ENCODE measurements around the gene TPCN2.

The TPCN2 gene

GRCh38 chr11:69040581-69041260, 8.0 kb upstream of the TPCN2 start:
- no peak overlapping the region for H3K4me3 ChIP-seq (ENCODE audit: low read depth, low read length)
- TF ChIP-seq, protein P1, sequence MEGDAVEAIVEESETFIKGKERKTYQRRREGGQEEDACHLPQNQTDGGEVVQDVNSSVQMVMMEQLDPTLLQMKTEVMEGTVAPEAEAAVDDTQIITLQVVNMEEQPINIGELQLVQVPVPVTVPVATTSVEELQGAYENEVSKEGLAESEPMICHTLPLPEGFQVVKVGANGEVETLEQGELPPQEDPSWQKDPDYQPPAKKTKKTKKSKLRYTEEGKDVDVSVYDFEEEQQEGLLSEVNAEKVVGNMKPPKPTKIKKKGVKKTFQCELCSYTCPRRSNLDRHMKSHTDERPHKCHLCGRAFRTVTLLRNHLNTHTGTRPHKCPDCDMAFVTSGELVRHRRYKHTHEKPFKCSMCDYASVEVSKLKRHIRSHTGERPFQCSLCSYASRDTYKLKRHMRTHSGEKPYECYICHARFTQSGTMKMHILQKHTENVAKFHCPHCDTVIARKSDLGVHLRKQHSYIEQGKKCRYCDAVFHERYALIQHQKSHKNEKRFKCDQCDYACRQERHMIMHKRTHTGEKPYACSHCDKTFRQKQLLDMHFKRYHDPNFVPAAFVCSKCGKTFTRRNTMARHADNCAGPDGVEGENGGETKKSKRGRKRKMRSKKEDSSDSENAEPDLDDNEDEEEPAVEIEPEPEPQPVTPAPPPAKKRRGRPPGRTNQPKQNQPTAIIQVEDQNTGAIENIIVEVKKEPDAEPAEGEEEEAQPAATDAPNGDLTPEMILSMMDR (IDR thresholded peaks at IDR 0.05; ENCODE audit: low read depth, low read length): no peak

GRCh38 chr11:69041516-69041915, 7.2 kb upstream of the TPCN2 start:
- no peak overlapping the region for H3K4me3 ChIP-seq (ENCODE audit: low read depth, low read length)
- TF ChIP-seq, protein P1 (IDR thresholded peaks at IDR 0.05; ENCODE audit: low read depth, low read length): no peak

DNA sequence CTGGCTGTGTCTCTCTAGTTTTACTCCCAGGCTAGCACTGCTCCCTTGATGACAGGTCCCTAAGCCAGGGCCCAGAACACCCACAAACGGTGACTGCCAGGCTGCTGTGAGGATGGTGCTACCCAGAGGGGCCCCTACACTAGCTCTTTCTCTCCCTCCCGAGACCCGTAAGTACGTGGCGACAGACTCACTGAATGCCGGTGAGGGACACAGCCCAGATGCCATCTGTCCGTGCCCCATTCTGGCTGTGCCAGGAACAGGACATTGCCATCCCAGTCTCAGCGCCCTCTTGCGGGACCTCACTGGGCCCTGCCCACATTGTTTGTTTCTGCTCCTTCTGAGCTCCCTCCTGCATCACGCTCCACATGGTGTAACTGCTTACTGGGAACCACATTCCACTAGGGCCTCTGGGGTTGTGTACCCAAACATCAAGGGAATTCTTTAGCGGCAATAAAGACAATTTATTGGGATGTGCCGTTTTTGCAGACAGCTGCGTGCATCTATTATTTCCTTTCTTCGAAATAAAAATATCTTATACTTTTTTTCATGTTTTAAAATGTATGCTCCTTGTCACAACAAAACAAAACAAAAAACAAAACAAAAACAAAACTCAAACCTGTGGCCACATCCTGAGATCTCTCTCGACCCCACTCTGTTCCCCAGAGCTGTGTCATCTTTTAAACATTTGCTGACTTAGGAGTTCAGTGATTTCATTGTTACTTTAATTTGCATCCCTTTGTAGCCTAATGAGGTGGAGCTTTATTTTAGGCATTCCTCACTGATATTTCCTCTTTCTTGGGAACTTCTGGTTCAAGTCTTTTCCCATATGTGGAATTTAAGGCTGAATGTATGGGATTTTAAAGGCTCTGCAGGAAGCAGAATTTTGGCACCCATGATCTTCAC, 4.4 kb upstream of the TPCN2 start:
- no peak overlapping the region for H3K4me3 ChIP-seq (ENCODE audit: low read depth, low read length)
- TF ChIP-seq, protein P1 (IDR thresholded peaks at IDR 0.05; ENCODE audit: low read depth, low read length): peak; percentile 78

- TF ChIP-seq, protein P1 (IDR thresholded peaks at IDR 0.05; ENCODE audit: low read depth, low read length): no peak
- H3K4me3 ChIP-seq (ENCODE audit: low read depth, low read length): peak overlapping the region; percentile 83
Observed at GRCh38 chr11:69048031-69048693, 570 bp upstream of the TPCN2 start.

DNA sequence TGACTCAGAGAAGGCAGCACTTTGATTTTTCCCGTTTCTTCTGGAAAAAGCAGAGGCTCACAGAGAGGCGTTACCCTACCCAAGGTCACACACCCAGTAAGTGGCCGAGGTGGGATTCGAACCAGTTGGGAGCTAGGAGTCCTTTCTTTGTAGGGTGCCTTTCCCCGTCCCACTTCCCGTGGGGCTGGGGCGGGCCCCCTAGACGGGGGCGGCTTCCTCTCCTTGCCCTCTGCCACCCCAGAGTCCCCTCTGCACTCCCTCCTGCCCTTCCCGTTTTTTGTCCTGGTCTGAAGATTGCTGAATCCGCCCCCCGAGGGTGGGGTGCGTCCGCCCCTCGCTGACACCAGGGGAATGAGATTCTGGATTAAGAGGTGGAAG, 747 bp downstream of the TPCN2 start:
- TF ChIP-seq, protein P1 (IDR thresholded peaks at IDR 0.05; ENCODE audit: low read depth, low read length): no peak

DNA sequence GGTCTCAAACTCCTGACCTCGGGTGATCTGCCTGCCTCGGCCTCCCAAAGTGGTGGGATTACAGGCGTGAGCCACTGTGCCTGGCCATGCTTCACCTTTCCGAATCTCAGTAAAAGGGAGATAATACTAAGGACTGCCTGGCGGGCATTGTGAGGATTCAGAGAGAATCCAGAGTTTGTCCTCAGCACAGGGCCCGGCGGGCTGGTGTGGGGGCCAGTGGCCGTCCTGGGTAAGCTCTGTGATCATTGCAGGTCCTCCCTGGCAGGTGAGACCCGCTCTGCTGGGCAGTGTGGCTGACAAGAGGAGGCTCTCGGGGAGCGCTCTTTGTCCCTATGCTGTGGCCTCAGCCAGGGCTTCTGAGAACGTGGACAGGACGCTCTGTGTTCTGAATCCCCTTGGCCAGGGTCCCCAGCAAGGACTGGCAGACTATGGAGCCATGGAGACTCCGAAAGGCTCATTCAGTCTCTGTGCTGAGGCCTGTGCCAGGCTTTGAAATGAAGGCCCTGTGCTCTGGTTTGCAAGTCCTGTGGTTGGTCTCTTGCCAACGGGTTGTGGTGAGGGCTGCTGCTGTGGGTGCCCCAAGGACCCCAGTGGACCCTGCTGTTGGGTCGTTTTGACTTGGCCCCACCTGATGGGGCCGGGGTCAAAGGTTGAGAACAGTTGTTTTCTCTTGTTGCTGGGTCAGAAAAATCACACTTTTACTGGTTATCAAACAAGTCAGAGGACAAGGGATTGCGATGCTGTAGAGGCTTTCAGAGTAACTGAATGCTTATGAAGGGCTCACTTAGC, 2.1 kb downstream of the TPCN2 start:
- no peak overlapping the region for H3K4me3 ChIP-seq (ENCODE audit: low read depth, low read length)

More for the DNA sequence above, 747 bp downstream of the TPCN2 start:
- H3K4me3 ChIP-seq (ENCODE audit: low read depth, low read length): peak overlapping the region; percentile 83

More for the DNA sequence above, 2.1 kb downstream of the TPCN2 start:
- TF ChIP-seq, protein P1 (IDR thresholded peaks at IDR 0.05; ENCODE audit: low read depth, low read length): no peak

Measured in WI38 (cell line).